ENCODE data around the gene TRDMT1. TPM values are rescaled to one million over a fixed set of nuclear protein-coding genes. Genes with fewer than 3 reads are reported as not detected.

TRDMT1 gene
- total RNA-seq, 1 donor from 2014 or later: 4.9 TPM

GRCh38 chr10:17101910-17102266 is 99.6 kb downstream of the TRDMT1 start:
- DNase-seq (ENCODE audit: low read depth, low spot score): no peak

GRCh38 chr10:17101257-17101909 is 100.1 kb downstream of the TRDMT1 start:
- no peak for DNase-seq (ENCODE audit: low read depth, low spot score)

DNA sequence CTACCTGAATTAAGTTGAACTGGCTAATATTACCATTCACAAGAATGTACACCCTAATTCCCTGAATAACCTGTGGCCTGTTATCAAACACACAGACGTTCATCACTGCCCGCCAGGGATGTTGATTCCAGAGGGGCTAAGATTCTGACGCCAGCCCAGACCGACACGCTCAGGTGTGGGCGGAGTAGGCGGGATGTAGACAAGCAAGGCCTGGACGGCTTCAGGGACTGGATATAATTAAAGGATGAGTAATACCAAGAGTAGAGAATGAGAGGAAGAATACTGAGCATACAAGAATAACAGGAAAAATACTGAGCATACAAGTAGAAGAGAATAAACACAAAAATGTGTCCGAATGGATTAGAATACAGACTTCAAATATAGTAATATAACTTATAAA is 100.9 kb downstream of the TRDMT1 start:
- DNase-seq (ENCODE audit: low read depth, low spot score): no peak

DNA sequence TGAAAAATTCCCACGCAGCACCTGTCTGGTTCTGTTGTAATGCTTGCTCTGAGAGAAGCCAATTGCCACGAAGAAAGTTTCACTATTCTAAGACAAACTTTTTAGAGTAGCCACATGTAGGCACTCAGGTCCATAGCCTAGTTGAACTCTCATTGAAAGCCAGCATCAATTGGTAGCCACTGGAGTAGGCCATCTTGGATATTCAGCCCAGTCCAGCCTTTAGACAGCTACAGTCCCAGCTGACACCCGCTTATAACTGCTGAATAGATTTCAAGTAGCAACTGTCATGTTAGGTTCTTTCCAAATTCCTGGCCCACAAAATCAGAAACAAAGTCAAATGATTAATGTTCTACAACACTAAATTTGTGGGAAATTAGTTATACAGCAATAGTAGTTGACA is 103.5 kb downstream of the TRDMT1 start:
- no peak for DNase-seq (ENCODE audit: low read depth, low spot score)

Other genes with a start within 250 kb of the TRDMT1 start
- gene CUBN, start 71.9 kb downstream of the TRDMT1 start, total RNA-seq: 1.4 and 2.0 TPM in 2 replicates
- gene VIM, start 26.6 kb upstream of the TRDMT1 start, total RNA-seq: 5,223 and 8,926 TPM in 2 replicates